ENCODE results near the gene TRAPPC2B.

The TRAPPC2B gene

GRCh38 chr19:57362997-57363687, at the start of gene TRAPPC2B, which contains the start of gene ZNF547:
TSS of gene TRAPPC2B (plus strand) at chr19:57363551. CDS start at chr19:57364834, 1,283 bp downstream.
TSS of gene ZNF547 (plus strand) at chr19:57363551. CDS start at chr19:57368556, 5,005 bp downstream.
- DNase-seq: peak; percentile 99

GRCh38 chr19:57314146-57314545, 49.2 kb upstream of the TRAPPC2B start:
- DNase-seq: no peak

GRCh38 chr19:57317503-57317902, 45.8 kb upstream of the TRAPPC2B start:
- DNase-seq: no peak

GRCh38 chr19:57319869-57320179, 43.5 kb upstream of the TRAPPC2B start:
- DNase-seq: no peak

GRCh38 chr19:57320180-57321084, 42.9 kb upstream of the TRAPPC2B start, which contains the start of gene ZNF543:
TSS of gene ZNF543 (plus strand) at chr19:57320472. CDS start at chr19:57320854, 382 bp downstream.
- peak; percentile 95 for DNase-seq

GRCh38 chr19:57321116-57321515, 42.2 kb upstream of the TRAPPC2B start:
- no peak for DNase-seq

GRCh38 chr19:57321751-57322150, 41.6 kb upstream of the TRAPPC2B start:
- DNase-seq: no peak

- no peak for DNase-seq
These were observed 38.4 kb upstream of the TRAPPC2B start for GRCh38 chr19:57324992-57325391.

GRCh38 chr19:57327993-57328392, 35.4 kb upstream of the TRAPPC2B start:
- DNase-seq: no peak

- DNase-seq: no peak
These were observed 29.2 kb upstream of the TRAPPC2B start for GRCh38 chr19:57334191-57334590.

- peak; percentile 60 for DNase-seq
These were observed 24.5 kb upstream of the TRAPPC2B start for GRCh38 chr19:57338877-57339276.

GRCh38 chr19:57342582-57342981, 20.8 kb upstream of the TRAPPC2B start:
- no peak for DNase-seq

GRCh38 chr19:57348136-57348535, 15.2 kb upstream of the TRAPPC2B start:
- DNase-seq: peak; percentile 55

- DNase-seq: peak; percentile 95
These were observed 12.2 kb upstream of the TRAPPC2B start, which contains the start of gene ZNF304 for GRCh38 chr19:57350877-57351805. TSS of gene ZNF304 (plus strand) at chr19:57351271. CDS start at chr19:57351665, 394 bp downstream.

- no peak for DNase-seq
These were observed 11.5 kb upstream of the TRAPPC2B start for GRCh38 chr19:57351867-57352266.

GRCh38 chr19:57355916-57356315, 7.4 kb upstream of the TRAPPC2B start:
- no peak for DNase-seq

GRCh38 chr19:57357406-57357805, 5.9 kb upstream of the TRAPPC2B start:
- DNase-seq: no peak

- no peak for DNase-seq
These were observed 4.1 kb upstream of the TRAPPC2B start for GRCh38 chr19:57359300-57359699.

GRCh38 chr19:57362419-57362818, 932 bp upstream of the TRAPPC2B start:
- no peak for DNase-seq

- DNase-seq: no peak
These were observed 384 bp downstream of the TRAPPC2B start for GRCh38 chr19:57363688-57364181.

GRCh38 chr19:57366776-57367175, 3.4 kb downstream of the TRAPPC2B start:
- no peak for DNase-seq

GRCh38 chr19:57374179-57374578, 10.8 kb downstream of the TRAPPC2B start:
- DNase-seq: no peak
